HG03159 (cell line): Measurements from ENCODE around the gene ZNF385B.

Experiments
- ATAC-seq: cut with Tn5 transposase; IDR thresholded peaks from one replicate; pipeline ENCODE4 v1.9.1; 2021; ENCODE audit warnings: mild to moderate bottlenecking, moderate library complexity; ENCODE audit not compliant: unreplicated experiment

Gene ZNF385B

DNA sequence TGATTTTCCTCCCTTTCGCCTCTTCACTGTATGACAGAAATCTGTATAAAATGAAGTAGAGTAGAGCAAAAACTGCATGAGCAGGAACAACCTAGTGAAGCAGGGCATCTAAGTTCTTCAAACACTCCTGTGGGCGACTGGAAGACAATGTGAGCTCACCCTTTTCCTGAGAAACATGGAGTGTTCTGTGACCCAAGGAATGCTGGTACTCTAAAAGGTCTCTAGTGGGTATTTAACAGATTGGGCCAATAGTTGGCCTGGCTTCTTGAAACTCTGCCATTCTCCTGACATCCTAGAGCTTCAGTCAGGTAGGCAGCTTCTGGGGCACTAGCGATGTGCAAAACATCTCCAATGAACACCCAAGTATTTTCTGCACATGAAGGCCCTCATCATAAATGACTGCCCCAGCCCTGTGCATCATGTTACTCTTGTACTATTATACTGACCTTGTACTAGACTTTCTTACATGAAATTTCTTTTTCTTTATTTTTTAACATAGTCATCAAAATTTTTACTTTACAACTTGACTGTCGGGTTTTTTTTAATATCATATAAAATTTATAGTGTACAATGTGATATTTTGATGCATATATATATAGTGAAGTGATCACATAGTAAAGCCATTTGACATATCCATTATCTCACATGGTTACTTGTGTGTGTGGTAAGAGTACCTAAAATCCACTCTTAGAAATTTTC lies 302.2 kb downstream of the ZNF385B start:
- ATAC-seq = no peak

DNA sequence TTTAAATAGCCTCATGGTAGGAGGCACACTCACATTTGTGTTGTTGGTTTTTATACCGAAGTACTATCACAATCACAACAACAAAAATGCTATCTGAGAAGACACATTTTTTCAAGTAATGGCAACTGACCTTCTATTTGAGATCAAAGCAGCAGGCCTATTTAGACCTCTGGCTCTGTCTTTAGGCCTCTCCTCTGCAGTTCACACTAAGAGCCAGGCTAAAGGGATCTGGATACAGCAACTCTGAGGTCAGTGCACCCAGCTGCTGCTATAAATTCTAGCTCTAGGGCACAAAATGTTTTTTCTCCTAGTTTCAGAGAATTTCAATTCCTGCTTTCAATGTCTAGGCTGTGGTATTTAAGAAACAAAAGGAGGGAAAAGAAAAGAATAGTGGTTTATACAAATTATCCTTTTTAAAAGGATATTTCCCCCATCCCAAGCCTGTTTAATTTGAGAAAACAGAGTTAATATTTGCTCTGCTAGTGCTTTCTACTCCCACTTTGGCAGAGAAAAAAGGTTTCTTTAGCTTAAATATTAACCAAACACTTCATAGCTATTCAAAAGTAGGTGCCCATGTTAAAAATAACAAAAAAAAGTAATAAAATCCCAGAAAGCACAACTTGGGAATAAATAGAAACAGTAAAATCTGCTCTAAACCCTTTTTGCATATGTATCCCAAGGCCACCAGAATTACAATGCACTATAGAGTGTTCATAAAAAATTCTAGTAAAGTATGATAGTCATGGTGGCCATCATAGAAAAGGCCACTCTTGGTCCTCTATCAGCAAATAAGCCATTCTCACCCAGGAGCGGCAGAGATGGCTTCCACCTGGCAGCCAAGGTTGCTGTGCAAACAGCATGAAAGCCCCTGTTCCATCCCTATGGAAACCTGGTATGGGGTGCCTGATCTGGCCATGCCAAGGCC lies 303.1 kb downstream of the ZNF385B start:
- no peak for ATAC-seq

DNA sequence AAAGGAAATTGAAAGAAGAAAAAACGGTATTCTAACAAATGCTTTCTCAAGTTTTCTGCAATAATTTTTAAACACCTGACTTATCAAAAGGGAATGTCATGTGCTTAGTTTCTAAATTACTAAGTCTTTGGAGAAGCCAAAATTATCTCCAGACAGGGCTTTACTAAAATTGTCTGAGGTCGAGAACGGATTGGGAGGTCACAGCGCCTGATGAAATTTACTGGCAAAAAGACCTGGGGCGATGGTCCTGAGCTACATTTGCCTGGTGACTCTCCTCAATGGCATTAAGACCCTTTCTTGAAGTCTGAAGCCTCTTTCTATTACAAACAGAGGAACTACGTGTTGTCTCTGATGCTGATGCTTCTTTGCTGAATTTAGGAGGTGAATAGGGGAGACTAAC lies 305.0 kb downstream of the ZNF385B start:
- ATAC-seq = no peak

DNA sequence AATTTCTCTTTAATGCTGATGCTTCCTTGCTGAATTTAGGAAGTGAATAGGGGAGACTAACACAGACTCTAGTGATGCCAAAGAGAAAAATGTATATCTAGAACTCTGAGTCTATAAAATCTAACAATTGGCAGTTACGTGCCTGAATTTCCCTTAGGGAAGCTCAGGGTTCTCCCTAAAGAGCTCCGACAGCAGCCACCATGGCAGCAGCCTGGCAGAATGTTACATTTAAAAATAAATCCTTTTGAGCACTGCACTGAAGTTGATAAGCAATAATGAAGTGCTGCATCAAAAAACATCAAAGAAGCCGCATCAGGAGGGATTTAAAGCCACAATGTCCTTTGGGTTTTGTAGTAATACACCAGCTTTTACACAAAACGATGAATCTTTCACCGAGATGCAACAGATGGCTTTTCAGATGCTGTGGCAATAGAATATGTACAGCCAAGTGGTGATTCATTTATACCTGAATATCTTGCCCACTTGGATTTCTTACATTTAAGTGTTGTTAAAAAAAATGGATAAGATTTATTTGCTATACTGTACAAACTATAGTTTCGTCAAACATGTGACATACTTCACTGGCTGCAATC lies 305.6 kb downstream of the ZNF385B start:
- no peak for ATAC-seq

DNA sequence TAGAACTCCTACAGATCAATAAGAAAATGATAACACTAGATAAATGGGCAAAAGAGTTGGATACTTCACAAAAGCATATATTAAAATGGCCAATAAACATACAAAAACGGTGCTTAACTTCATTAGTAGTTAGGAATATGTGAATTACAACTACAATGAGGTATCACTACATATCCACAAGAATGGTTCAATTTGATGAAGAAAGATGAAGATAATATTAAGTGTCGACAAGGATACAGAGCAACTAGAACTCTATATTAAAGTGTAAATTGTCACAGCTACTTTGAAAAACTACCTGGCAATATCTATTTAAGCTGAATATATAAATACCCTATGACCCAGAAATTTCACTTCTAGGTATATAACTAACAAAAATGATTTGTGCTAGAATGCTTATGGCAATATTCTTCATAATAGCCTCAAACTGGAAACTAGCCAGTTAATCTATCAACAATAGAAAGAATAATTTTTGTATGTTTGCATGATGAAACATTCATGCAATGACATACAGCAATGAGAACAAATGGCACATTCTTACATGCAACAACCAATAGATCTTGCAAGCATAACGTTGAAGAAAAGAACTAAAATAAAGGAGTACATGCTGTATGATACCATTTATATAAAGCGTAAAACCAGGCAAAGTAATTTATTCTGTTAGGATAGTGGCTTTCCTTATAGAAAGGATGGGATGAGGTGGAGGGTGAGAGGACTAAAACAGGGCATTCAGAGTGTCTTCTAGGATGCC lies 306.6 kb downstream of the ZNF385B start:
- no peak for ATAC-seq

DNA sequence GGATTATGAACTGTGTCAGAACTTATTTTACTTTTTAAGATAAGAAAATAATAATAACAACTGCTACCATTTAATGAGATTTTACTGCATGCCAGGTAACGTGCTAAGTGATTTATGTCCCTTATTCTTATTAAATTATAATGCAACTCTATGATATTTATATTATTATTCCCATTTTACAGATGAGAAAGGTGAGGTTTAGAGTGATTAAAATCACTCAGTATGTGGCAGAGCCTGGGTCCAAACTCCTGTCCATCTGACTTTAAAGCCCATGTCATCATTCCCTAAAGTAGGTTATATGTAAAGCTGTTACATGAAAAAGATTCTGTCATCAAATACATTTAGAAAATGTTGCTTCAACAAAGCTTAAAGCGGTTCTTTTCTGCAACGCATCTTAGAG lies 308.0 kb downstream of the ZNF385B start:
- no peak for ATAC-seq

DNA sequence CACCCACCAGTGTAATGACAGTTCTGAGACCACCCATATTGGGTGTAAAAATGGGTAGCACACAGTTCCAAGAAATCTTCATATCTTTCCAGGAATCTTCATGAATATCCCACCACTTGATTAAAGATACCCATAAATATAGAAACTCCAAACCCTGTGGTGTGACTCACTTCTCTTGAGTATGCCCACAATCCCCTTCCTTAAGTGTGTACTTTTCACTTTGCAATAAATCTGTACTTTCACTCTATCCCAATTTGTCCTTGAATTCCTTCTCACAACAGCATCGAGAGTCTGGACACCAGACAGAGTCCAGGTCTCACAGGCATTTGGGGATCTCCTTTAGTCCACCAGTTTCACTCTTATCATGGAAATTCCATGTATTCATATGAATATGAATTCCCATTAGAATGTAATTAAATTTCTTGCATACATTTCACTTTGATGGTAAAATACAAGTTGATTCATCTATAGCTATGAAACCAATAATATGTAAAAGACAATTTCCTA lies 309.8 kb downstream of the ZNF385B start:
- no peak for ATAC-seq

DNA sequence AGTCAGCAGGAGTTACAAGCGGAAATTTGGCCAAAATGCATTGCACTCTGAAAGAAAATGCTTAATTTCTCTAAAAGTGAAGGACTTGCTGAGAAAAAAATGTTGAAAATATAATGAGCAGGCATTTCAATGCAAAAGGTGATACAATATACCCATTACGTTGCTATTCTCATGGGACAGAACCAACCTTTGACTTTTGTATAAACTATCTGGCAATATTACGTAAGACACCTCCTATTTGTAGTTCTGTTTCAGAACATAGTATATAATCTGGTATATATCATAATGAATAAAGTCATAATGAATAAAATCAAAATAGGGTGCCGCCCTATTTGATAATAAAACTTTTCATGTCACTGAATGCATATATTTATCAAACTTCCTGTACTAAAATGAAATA lies 310.6 kb downstream of the ZNF385B start:
- no peak for ATAC-seq

DNA sequence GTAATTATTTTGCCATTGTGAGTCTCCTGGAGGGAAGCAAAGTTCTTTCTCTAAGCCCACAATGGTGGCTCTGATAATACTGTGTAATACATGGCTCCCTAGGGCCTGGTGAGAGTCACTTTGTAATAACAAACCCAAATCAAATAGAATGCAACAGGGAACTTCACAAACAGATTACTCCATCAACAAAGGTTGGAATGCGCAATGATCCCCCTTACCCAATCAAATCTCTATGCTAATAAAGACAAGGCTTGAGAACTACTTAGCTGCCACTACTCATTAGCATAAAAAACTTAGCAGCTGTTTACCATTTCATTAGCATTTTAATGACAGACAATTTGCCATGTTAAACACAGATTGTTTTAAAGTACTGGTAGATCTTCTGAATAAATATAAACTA lies 311.2 kb downstream of the ZNF385B start:
- no peak for ATAC-seq

DNA sequence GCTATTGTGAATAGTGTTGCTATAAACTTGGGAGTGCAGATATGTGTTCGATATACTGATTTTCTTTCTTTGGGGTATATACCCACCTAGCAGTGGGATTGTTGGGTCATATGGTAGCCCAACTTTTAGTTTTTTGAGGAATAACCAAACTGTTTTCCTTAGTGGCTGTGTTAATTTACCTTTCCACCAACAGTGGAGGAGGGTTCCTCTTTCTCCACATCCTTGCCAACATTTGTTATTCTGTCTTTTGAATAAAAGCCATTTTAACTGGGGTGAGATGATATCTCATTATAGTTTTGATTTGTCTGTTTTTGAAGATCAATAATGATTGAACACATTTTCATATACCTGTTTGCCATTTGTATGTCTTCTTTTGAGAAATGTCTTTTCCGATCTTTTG lies 314.8 kb downstream of the ZNF385B start:
- ATAC-seq = no peak

DNA sequence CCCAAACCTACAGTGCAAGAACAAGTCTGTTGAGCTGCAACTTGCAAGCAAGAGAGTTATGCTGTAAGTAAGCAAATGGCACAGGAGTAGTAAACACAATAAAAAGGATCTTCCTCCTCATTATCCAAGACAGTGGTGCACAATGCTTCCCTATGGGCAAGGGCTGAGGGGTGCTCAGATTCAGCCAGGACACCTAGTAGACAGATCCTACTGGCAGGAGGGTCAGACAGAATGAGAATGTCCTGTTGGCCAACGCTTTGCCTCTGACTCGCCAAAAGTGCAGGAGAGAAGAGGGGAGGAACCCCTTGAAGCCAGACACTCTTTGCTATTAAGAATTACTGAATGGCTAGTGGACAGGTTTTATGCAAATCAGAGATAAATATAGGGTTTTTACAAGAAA lies 316.4 kb downstream of the ZNF385B start:
- ATAC-seq = no peak

DNA sequence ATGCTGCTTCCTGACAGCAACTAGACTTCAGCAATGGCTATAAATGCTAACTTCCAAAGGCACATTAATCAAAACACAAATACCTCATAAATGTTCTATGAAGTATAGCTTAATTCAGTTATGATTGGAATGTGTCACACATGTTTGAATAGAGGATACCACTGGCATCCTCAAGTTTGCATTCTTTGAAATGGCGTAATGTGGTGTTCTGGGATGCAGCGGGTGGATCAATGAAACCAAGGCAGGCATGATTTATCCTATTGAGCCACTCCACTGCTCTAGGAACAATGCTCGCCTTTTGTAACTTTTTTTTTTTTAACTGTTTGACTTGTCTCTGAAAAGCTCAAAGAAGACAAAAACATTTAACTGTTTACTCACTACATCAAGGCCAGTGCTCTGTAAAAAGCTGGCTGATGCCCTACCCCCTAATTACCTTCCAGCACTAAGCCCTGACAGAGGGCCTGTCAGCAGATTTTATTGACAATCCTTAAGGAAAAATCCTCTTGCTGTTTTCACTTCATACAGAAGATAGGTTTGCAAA lies 318.0 kb downstream of the ZNF385B start:
- no peak for ATAC-seq

DNA sequence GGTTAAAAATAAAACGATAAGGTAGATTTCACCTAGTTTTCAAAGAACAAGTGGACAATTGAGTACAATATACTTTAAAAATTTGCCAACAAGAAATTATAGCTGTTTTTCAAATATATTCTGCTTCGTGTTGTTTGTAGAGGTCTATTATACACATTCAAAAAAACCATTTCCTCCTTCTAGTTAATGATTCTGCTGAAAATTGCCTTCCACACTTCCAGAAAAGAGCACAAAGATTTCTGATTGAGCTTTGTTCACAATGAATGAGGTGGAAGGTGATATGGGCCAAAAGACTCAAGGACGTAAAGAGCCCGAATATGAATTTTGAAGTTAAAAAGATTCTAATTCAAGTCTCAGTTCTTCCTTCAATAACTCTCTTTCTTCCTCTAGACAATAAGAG lies 319.8 kb downstream of the ZNF385B start:
- ATAC-seq = no peak

DNA sequence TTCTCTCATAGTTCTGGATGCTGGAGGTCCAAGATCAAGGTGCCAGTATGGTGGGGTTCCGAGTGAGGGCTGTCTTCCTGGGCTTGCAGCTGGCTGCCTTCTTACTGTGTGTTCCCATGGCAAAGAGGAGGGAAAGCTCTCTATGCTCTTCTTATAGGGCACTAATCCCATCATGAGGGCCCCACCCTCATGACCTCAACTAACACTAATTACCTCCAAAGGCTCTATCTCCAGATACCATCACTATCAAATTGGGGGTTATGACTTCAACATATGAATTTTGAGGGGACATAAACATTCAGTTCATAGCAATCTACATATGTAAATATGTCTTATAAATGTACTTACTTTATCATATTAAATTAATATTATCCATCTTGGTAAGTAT lies 322.3 kb downstream of the ZNF385B start:
- ATAC-seq = no peak

DNA sequence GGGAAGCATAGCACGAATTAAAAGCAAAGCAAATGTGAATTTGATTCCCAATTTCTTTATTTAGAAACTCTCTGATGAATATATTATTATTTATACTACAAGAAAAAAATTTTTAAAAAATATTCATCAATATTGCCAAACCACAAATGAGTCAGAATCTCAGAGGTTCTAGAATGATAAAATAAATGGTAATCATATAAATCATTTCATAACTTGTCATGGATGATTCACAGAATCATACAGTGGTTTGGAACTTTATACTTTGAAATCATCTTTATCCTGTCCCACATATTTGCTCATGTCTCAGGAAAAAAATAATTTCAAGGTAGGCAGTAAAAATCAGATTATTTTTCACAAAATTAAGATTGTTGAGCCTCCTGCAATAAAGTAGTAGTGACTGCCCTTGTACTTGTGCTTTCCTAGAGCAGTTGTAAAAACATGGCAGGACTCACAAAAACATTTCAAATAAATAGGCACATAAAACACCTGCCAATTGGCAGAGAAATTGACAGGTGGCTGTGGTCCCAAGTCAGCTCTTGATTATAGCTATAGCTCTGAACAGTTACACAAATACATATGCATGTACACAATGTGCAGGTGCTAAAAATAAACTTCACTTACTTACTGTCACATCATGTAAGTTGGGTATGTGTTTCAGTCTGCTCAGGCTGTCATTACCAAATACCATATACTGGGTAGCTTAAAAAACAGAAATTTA lies 322.8 kb downstream of the ZNF385B start:
- ATAC-seq = no peak

DNA sequence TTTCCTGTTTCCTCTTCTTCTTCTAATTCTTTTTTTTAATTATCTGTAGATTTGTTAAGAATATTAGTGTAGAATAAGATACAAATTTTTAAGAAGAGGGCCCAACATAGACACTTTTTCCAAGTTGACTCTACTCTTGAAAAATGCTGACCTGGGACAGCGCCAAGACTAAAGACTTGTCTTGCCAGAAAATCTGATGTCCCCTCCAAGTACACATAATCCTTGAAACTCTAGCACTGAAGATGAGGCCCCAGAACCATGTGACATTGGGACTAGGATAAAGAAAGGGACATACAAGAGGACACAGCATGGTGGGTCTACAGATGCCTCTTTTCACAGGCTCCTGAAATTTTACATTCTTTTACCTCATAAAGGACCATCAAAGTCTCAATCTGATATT lies 325.2 kb downstream of the ZNF385B start:
- no peak for ATAC-seq

DNA sequence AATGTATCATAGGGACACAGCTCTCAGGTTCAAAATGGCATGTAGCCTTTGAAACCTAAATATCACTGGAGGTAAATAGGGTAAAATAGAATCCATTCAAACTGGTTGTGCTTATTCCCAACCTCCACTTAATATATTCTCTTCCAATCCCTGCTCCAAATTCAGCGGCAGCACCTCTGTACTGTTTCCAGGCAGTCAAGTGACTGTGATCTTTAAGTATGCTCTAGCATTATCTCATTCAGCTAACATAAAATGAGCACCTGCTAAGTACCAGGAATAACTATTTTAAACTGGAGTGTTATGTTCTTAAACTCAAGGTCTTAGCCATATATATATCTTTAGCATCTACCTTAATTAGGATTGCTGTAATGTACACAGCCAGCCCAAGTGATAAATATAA lies 327.5 kb downstream of the ZNF385B start:
- no peak for ATAC-seq

DNA sequence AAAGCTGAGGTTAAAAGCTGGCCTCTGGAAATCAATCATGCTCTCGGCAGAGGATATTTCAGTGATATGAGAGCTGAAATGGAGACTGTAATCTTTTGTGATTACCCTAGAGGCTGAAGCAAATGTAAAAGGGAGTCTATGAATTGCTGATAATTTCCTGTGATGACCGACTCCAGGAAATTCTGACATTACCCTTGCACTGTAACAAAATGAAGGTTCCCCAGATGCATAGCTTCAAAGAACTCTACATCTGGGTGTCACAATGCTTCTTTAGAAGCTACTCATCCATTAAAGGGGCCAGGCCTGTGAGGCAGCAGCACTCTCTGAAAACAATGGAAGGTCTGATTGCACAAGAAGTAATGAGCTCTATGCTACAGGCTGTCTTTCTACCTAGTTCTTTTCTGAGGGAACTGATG lies 328.5 kb downstream of the ZNF385B start:
- no peak for ATAC-seq

DNA sequence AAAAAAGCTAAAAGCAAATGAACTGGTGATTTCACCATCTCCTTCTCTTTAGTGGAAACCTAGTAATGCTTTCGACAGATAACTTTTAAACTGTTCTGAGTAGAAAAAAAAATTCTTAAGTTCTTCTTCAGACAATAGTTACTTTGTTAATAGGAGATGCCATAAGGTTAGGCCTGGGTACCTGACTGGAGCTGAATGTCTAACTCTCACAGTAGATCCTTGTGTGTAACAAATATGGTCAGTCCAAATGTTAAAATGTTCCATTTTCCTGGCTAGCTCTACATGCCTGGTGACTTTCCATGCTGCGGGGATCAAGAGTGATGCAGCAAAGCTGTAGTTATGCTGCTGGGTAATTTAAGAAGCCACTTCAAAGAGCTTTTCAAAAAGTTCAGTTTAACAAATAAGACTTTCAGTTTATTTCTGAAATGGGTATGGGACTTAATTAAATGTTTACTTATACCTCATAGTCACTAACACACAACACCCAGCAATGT lies 332.8 kb downstream of the ZNF385B start:
- no peak for ATAC-seq

DNA sequence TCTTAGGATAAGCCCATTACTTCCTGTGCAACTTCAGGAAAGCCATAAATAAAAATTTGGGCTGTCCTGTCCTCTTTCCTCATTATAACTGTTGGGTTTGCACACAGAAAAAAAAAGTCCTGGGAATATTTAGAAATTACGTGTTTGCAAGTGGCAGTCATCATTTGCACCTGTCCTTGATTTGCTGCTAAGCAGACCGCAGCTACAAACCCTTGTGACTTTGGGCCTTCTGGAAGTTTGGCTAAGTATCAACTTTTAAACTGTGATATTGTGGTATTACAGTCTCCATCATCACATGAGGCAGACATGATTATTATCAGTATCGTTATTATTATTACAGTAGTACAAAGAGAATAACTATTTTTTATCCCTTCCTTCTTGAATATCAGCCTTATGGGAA lies 336.1 kb downstream of the ZNF385B start:
- ATAC-seq = no peak
